ENCODE data around the gene SPTBN1. TPM values are rescaled to one million over a fixed set of nuclear protein-coding genes. Genes with fewer than 3 reads are reported as not detected.

The SPTBN1 gene
- total RNA-seq, 4 donors from 2014 or later: 353 to 606 (median 498) TPM

DNA sequence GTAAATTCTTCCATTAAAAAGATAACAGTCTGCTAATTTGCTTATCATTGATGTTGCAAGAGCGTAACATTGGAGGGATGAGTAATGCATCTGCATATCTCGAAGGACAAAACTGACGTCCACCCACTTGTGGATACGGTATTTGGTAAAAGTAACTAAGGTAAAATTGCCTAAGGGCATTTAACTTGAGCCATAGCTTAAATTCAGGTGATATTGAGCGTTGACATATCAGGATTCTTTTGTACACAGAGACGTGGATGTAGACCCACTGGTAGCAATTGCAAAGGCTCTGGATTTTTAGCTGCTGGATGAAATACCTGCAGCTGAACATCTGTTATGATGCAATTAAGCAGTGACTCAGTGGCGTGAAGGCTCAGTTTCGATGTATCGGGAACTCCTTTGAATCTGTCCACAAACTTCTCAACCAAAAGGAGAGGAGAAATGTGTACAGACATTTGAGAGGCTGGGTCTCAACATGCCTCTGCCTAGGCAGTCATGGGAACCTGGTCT is 119.3 kb downstream of the SPTBN1 start:
- H3K4me3 ChIP-seq: no peak overlapping the region
- H3K36me3 ChIP-seq: no peaks in the 10 kb centered on the region
- H3K9me3 ChIP-seq: no peaks in the 10 kb centered on the region
- H3K4me1 ChIP-seq: peaks cover 25 to 100% (median 72%) of the 10 kb centered on the region in 3 donors
- no peaks in the 10 kb centered on the region for H3K27me3 ChIP-seq
- ATAC-seq: no peak
- TF ChIP-seq, protein P1, sequence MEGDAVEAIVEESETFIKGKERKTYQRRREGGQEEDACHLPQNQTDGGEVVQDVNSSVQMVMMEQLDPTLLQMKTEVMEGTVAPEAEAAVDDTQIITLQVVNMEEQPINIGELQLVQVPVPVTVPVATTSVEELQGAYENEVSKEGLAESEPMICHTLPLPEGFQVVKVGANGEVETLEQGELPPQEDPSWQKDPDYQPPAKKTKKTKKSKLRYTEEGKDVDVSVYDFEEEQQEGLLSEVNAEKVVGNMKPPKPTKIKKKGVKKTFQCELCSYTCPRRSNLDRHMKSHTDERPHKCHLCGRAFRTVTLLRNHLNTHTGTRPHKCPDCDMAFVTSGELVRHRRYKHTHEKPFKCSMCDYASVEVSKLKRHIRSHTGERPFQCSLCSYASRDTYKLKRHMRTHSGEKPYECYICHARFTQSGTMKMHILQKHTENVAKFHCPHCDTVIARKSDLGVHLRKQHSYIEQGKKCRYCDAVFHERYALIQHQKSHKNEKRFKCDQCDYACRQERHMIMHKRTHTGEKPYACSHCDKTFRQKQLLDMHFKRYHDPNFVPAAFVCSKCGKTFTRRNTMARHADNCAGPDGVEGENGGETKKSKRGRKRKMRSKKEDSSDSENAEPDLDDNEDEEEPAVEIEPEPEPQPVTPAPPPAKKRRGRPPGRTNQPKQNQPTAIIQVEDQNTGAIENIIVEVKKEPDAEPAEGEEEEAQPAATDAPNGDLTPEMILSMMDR (IDR thresholded peaks at IDR 0.05): no peak
- TF ChIP-seq POLR2A (IDR thresholded peaks at IDR 0.05): no peak
- no peak for TF ChIP-seq EP300 (IDR thresholded peaks at IDR 0.05)
- no peak for TF ChIP-seq POLR2AphosphoS5 (IDR thresholded peaks at IDR 0.05)
- WGBS, 2 donors (ENCODE audit: low coverage in 1 of 2): 73 to 85% methylated on average over 4 to 9 of the region's 9 CpGs
- no peak overlapping the region for H3K27ac ChIP-seq

GRCh38 chr2:54577035-54577434 is 120.9 kb downstream of the SPTBN1 start:
- H3K27ac ChIP-seq: peak overlapping the region in 2 of 4 donors; percentile 8 to 34
- no peak overlapping the region for H3K4me3 ChIP-seq
- WGBS, 2 donors (ENCODE audit: low coverage in 1 of 2): 40% methylated on average over 3 of the region's 3 CpGs; no CpG with 5 or more reads in 1 of the 2 donors
- TF ChIP-seq POLR2AphosphoS5 (IDR thresholded peaks at IDR 0.05): no peak
- TF ChIP-seq, protein P1 (IDR thresholded peaks at IDR 0.05): no peak
- no peak for TF ChIP-seq POLR2A (IDR thresholded peaks at IDR 0.05)
- TF ChIP-seq EP300 (IDR thresholded peaks at IDR 0.05): no peak
- no peak for ATAC-seq
- peaks cover 15 to 97% (median 60%) of the 10 kb centered on the region in 3 donors for H3K4me1 ChIP-seq
- no peaks in the 10 kb centered on the region for H3K9me3 ChIP-seq
- H3K36me3 ChIP-seq: no peaks in the 10 kb centered on the region
- no peaks in the 10 kb centered on the region for H3K27me3 ChIP-seq

DNA sequence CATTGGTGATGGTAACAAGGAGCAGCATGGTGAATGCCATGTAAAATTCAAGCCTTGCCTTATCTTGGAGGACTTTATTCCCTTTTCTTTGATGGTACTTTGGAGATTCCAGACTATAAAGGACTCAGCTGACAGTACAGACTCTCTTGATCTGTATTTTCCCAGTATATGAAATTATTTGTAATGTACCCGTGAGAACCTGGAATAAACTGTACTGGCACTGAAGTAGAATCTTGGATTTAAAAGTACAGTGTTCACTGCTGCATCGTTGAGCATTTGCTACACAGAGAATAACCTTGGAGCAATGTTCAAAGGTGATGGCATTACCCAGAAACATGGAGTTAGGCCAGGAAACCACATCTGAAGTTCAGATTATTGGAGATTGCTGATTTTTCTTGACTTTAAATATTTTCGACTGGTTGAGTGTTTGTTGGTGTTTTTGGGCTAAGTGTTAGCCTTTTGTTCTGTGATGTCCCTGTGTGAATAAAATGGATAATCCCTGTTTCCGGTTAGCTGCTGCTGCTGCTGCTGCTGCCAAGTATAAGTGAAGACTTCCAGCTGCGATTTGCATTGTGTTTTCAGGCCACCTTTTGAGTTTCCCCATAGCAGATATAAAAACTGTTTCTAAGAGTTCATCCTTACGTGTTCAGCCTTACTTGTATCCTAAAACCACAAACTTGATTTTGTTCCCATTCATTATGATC is 122.0 kb downstream of the SPTBN1 start:
- no peaks in the 10 kb centered on the region for H3K9me3 ChIP-seq
- 8 to 17% methylated on average over 6 of the region's 6 CpGs for WGBS, 2 donors (ENCODE audit: low coverage in 1 of 2)
- peaks cover 15 to 97% (median 56%) of the 10 kb centered on the region in 3 donors for H3K4me1 ChIP-seq
- no peak for TF ChIP-seq POLR2A (IDR thresholded peaks at IDR 0.05)
- TF ChIP-seq, protein P1 (IDR thresholded peaks at IDR 0.05): no peak
- TF ChIP-seq POLR2AphosphoS5 (IDR thresholded peaks at IDR 0.05): peak; percentile 9
- H3K27ac ChIP-seq: peak overlapping the region in 3 of 4 donors; percentile 27 to 48 (median 34)
- ATAC-seq: no peak
- H3K4me3 ChIP-seq: no peak overlapping the region
- no peaks in the 10 kb centered on the region for H3K36me3 ChIP-seq
- no peaks in the 10 kb centered on the region for H3K27me3 ChIP-seq

DNA sequence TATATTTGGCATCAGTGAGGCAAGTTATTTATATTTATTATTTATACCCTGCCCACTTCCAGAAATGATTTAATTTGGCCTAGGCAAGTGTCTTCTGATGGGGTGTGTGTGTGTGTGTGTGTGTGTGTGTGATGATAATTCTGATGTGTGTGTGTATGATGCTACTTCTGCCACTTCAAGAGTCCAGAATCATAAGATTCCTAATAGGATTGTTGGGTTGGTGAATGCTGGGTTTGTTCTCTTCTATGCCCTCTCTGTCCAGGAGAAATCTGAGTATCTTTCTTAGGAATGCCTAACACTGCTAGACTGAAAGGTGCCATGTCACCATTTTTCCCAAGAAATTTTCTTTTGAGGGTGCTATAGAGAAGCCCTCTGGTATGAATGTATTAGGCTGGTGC is 122.5 kb downstream of the SPTBN1 start:
- no peaks in the 10 kb centered on the region for H3K36me3 ChIP-seq
- peak overlapping the region in 3 of 4 donors; percentile 27 to 48 (median 34) for H3K27ac ChIP-seq
- H3K27me3 ChIP-seq: no peaks in the 10 kb centered on the region

GRCh38 chr2:54579061-54579681 is 123.0 kb downstream of the SPTBN1 start:
- no peak for ATAC-seq
- peaks cover 15 to 97% (median 46%) of the 10 kb centered on the region in 3 donors for H3K4me1 ChIP-seq
- H3K27me3 ChIP-seq: no peaks in the 10 kb centered on the region
- 87 to 93% methylated on average over 3 to 4 of the region's 8 CpGs for WGBS, 2 donors (ENCODE audit: low coverage in 1 of 2)
- TF ChIP-seq, protein P1 (IDR thresholded peaks at IDR 0.05): no peak
- no peak for TF ChIP-seq POLR2AphosphoS5 (IDR thresholded peaks at IDR 0.05)
- H3K36me3 ChIP-seq: no peaks in the 10 kb centered on the region
- no peaks in the 10 kb centered on the region for H3K9me3 ChIP-seq
- H3K27ac ChIP-seq: peak overlapping the region in 3 of 4 donors; percentile 0 to 33 (median 22)
- no peak overlapping the region for H3K4me3 ChIP-seq

More for the DNA sequence above, 122.5 kb downstream of the SPTBN1 start:
- H3K9me3 ChIP-seq: no peaks in the 10 kb centered on the region
- ATAC-seq: no peak
- H3K4me1 ChIP-seq: peaks cover 15 to 97% (median 51%) of the 10 kb centered on the region in 3 donors
- TF ChIP-seq POLR2AphosphoS5 (IDR thresholded peaks at IDR 0.05): no peak
- no peak overlapping the region for H3K4me3 ChIP-seq

Data from gastroesophageal sphincter (tissue), 4 donors.